KOPT-K1 (cell line): ENCODE data around the gene ATP5MC3.
"Not testable (repeated sequence)": the region's sequence is repeated elsewhere in the genome, so short reads cannot be mapped to it uniquely, and the experiment has no call there.

ENCODE experiments used
- H3K27ac ChIP-seq: fragments of 200-600 bp; sonication (generic); 2 replicates; pipeline ENCODE4 v1.5.1; 2016; ENCODE audit warnings: antibody characterized with exemption, mild to moderate bottlenecking, low read depth, low read length; ENCODE audit not compliant: poor library complexity, severe bottlenecking
- H3K36me3 ChIP-seq: fragments of 200-600 bp; sonication (generic); 2 replicates; pipeline ENCODE4 v1.5.1; 2017; ENCODE audit warnings: antibody characterized with exemption, mild to moderate bottlenecking, low read length, moderate library complexity; ENCODE audit not compliant: insufficient read depth
- H3K9me3 ChIP-seq: fragments of 200-600 bp; sonication (generic); 2 replicates; pipeline ENCODE4 v1.5.1; 2017; ENCODE audit warnings: antibody characterized with exemption, low read length, mild to moderate bottlenecking; ENCODE audit not compliant: insufficient read depth, poor library complexity, severe bottlenecking

Gene ATP5MC3

GRCh38 chr2:175181104-175181876 lies at the start of gene ATP5MC3:
Gene ATP5MC3, minus strand, starts transcription at chr2:175181710. Its CDS starts 317 bp downstream, at chr2:175181393.
- Histone ChIP-seq H3K9me3 (no peaks in the 10 kb centered on the region), H3K36me3 (peaks cover 39% of the 10 kb centered on the region), H3K27ac (peak within 1 kb of the TSS; percentile 91)

DNA sequence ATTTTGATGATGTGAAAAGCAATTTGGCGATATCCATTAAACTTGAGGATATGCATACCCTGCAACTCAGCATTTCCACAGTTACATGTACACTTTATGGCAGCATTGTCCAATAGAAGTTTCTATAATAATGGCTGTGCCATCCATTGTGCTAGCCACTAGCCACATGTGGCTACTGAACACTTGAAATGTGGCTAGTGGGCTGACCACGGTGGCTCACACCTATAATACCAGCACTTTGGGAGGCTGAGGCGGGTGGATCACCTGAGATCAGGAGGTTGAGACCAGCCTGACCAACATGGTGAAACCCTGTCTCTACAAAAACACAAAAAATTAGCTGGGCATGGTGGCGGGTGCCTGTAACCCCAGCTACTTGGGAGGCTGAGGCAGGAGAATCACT lies 47.1 kb upstream of the ATP5MC3 start:
- not testable (repeated sequence) for H3K36me3 ChIP-seq, H3K27ac ChIP-seq, H3K9me3 ChIP-seq

- no peaks in the 10 kb centered on the region for H3K9me3 ChIP-seq
- no peak overlapping the region for H3K27ac ChIP-seq
- no peaks in the 10 kb centered on the region for H3K36me3 ChIP-seq
Observed at GRCh38 chr2:175228179-175228578, 46.7 kb upstream of the ATP5MC3 start.

DNA sequence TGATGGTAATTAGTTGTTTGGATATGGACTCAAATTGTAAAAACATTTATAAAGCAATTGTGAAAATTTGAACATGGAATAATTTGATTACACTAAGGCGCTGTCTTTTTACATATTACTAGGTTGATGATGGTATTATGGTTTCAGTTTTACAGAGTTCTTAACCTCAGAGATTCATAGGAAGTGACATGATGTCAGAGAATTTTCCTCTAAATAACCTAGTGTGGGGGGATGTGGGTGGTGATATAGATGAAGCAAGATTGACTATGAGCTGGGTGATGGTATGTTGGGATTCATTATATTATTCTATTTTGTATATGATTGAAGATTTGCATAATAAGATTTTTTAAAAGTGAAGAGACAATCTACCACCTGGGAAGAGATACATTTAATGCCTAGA lies 45.9 kb upstream of the ATP5MC3 start:
- no peak overlapping the region for H3K27ac ChIP-seq
- no peaks in the 10 kb centered on the region for H3K9me3 ChIP-seq
- no peaks in the 10 kb centered on the region for H3K36me3 ChIP-seq

DNA sequence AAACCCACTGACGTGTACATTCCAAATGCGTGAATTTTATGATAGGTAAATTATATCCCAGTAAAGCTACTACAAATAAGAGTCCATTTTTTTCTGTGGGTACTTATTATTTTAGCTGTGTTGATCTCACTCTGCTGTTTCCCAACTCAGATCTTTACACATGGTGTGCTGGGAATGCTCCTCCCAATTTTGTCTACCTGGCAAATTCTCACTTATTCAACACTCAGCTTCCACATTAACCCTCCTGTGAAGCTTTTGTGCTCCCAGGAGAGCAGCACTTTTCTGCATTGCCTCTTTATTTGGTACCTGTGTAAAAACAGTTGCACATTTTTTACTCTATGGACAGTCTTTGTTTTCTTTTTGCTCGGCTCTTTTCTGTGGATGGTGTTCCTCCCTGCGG lies 38.6 kb upstream of the ATP5MC3 start:
- H3K27ac ChIP-seq: no peak overlapping the region
- H3K36me3 ChIP-seq: no peaks in the 10 kb centered on the region
- no peaks in the 10 kb centered on the region for H3K9me3 ChIP-seq

DNA sequence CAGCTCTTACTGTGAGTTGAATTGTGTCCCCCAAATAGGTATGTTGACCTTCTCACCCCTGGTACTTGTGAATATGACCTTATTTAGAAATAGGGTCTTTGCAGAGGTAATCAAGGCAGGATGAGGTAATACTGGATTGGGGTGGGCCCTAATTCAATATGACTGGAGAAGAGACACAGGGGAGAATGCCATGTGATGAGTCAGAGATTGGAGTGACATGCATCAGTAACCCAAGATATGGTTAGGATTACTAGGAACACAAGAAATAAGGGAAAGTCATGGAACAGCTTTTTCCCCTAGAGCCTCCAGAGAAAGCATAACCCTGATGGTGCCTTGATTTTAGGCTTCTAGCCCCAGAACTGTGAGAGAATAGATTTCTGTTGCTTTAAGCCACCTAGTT lies 37.0 kb upstream of the ATP5MC3 start:
- Histone ChIP-seq H3K9me3 (no peaks in the 10 kb centered on the region), H3K27ac (no peak overlapping the region), H3K36me3 (no peaks in the 10 kb centered on the region)

- peaks cover 4% of the 10 kb centered on the region for H3K9me3 ChIP-seq
- no peaks in the 10 kb centered on the region for H3K36me3 ChIP-seq
- no peak overlapping the region for H3K27ac ChIP-seq
Observed at GRCh38 chr2:175207741-175208438, 26.4 kb upstream of the ATP5MC3 start.

GRCh38 chr2:175206866-175207265 lies 25.4 kb upstream of the ATP5MC3 start:
- peaks cover 4% of the 10 kb centered on the region for H3K9me3 ChIP-seq
- H3K27ac ChIP-seq: no peak overlapping the region
- no peaks in the 10 kb centered on the region for H3K36me3 ChIP-seq

DNA sequence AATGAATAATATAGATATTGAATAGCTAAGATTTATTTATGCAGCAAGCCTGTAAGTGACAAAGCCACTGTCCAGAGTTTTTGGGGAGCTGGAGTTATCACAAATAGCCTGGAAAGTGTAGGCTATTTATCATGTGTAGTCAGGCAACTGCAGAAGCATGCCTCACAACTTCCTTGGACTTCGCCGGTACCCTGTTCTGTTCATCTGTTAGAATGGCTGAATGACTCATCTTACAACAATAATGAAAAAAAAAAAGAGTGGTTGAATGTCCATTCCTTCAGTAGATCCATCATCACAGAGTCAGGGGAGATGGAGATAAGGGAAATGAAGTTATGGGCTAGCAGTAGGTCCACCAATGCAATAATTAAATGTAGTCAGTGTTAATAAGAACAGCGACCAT lies 24.0 kb upstream of the ATP5MC3 start:
- no peaks in the 10 kb centered on the region for H3K36me3 ChIP-seq
- no peak overlapping the region for H3K27ac ChIP-seq
- no peaks in the 10 kb centered on the region for H3K9me3 ChIP-seq

DNA sequence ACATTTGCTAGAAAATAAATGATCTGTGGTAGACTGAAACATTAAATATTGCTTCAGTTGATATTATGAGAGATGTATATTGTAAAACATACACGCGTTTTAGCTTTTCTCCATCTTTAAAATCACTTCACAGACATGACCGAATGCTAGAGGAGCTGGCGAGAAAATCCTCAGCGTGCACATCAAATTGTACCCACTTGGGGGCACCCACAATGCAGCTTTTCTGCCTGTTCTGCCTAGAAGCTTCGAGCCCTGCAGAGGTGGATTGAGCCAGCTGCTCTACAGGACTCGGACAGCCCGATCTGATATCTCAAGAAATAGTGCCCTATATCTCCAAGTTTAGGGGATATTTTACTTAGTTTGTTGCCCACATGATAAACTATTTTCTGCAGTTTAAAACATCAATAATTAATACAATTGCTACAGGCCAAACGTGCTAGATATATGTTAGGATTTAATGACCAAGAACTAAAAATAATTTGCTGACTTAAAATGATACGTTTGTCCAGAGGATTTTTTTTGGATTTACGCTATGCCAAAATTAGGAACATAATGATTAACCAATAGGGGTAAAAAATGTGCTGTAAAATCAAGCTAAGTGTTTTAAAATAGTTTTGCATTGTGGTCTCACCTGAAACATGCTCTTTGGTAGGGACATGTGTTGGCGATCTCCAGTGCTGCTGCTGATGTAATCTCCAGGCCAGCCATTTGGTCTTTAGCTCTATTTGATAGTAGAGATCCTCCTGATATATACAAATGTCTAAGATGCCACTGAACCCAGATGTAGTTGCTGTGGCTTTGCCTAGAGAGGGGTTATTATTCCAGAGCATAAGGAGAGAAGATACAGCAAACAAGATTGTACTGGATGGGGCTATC lies 22.3 kb upstream of the ATP5MC3 start:
- Histone ChIP-seq H3K36me3 (no peaks in the 10 kb centered on the region), H3K9me3 (no peaks in the 10 kb centered on the region), H3K27ac (no peak overlapping the region)

DNA sequence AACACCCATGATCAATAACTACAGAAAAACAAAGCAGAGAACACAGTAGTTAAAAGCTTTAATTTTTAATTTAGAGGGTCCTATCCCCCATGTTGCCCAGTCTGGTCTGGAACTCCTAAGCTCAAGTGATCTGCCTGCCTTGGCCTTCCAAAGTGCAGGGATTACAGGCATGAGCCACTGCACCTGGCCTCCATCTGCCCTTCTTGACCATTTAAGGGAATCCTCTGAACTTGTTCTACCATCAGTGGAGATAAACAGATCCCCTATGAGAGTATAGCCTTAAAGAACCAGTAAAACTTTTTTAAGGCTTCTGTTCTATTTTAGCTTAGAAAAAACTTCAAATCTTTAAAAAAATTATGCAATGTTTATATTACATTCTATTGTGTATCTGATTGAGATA lies 13.5 kb upstream of the ATP5MC3 start:
- Histone ChIP-seq H3K9me3 (no peaks in the 10 kb centered on the region), H3K27ac (no peak overlapping the region), H3K36me3 (no peaks in the 10 kb centered on the region)

- H3K36me3 ChIP-seq: no peaks in the 10 kb centered on the region
- H3K27ac ChIP-seq: no peak overlapping the region
- no peaks in the 10 kb centered on the region for H3K9me3 ChIP-seq
Observed at GRCh38 chr2:175188761-175189160, 7.3 kb upstream of the ATP5MC3 start.

DNA sequence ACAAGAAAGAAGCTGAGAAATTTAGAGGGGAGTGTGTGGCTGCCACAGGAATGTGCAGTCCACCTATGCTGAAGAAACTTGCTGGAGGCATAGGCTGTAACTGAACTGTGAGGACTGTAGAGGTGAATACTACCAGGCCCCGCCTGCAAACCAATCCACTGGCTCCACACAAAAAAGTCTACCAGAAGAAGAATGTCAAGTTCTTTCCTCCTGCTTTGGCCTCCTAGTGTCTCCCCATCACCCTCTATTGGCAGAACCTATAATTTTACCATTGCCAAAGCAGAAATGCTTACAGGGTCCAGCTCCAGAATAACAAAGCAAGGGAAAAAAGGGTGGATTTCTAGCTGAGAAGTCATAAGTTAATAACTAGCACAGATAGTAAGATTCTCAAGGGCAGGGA lies 5.9 kb upstream of the ATP5MC3 start:
- Histone ChIP-seq H3K36me3 (no peaks in the 10 kb centered on the region), H3K9me3 (no peaks in the 10 kb centered on the region), H3K27ac (no peak overlapping the region)

GRCh38 chr2:175183674-175184073 lies 2.2 kb upstream of the ATP5MC3 start:
- H3K9me3 ChIP-seq: no peaks in the 10 kb centered on the region
- peaks cover 15% of the 10 kb centered on the region for H3K36me3 ChIP-seq
- H3K27ac ChIP-seq: no peak overlapping the region

- no peaks in the 10 kb centered on the region for H3K9me3 ChIP-seq
- peaks cover 33% of the 10 kb centered on the region for H3K36me3 ChIP-seq
- peak overlapping the region; percentile 91 for H3K27ac ChIP-seq
Observed at GRCh38 chr2:175181877-175182308, 383 bp upstream of the ATP5MC3 start.
